ENCODE measurements around the gene MAP4K2. TPM values are rescaled to one million over a fixed set of nuclear protein-coding genes. Genes with fewer than 3 reads are reported as not detected.

MAP4K2 gene
- polyA plus RNA-seq, 4 donors = 9.2 to 13.6 (median 9.9) TPM

DNA sequence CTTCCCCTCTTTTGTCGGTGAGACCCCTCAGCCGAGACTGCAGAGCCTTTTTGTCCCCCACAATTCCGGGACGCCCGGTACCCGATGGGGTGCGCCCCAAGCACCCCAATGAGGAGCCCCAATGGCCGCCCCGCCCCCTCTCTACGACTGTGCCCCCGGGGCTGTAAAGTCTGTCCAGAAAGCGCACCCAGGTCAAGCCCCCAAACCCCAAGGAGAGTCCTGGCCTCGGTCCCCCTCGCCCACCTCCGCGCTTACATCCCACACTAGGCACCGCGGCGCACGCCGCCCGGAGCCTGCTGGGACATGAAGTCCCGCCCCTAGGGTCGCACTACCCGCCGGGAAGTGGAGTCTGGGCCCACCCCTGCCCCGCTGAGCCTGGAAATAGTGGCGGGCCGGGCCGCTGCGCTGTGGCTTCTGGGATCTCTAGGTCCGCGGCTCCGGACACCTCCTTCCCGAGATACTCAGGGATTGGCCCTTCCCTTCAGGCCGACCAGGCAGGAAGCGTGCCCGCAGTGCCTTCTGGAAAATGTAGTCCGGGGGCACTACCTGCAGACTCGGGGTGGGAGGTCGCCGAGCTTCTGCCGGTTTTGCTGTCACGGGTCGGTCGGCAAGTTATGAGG lies 7.4 kb upstream of the MAP4K2 start, which contains the start of gene MEN1:
MEN1 (minus strand) TSS at position 281 of the 620 bp plus-strand sequence. CDS start 442 bp downstream, outside the sequence.
- peak within 1 kb of the TSS; percentile 75 to 89 (median 84) for H3K27ac ChIP-seq (ENCODE audit: low read depth in 1 of 3, low read length in 2 of 3)
- H3K27me3 ChIP-seq (ENCODE audit: control insufficient read depth in 3 of 3, insufficient read depth in 3 of 3, low read length in 3 of 3) = no peaks in the 10 kb centered on the region
- peaks cover 0 to 6% (median 1%) of the 10 kb centered on the region in 3 donors for H3K4me1 ChIP-seq (ENCODE audit: control insufficient read depth in 3 of 3, insufficient read depth in 2 of 3, low read depth in 1 of 3, low read length in 2 of 3)
- H3K36me3 ChIP-seq (ENCODE audit: control insufficient read depth in 3 of 3, insufficient read depth in 2 of 3, low read depth in 1 of 3, low read length in 3 of 3) = peaks cover 0 to 27% (median 0%) of the 10 kb centered on the region in 3 donors
- no peaks in the 10 kb centered on the region for H3K9me3 ChIP-seq (ENCODE audit: control insufficient read depth in 2 of 2, insufficient read depth in 1 of 2, low read depth in 1 of 2, low read length in 1 of 2)
- 0% methylated on average over 44 to 46 of the region's 46 CpGs for WGBS, 3 donors
- H3K4me3 ChIP-seq (ENCODE audit: low read depth in 1 of 3, low read length in 3 of 3) = peak within 1 kb of the TSS; percentile 73 to 99 (median 87)
- DNase-seq (peak; percentile 95 to 97), FAIRE-seq (no peak)

DNA sequence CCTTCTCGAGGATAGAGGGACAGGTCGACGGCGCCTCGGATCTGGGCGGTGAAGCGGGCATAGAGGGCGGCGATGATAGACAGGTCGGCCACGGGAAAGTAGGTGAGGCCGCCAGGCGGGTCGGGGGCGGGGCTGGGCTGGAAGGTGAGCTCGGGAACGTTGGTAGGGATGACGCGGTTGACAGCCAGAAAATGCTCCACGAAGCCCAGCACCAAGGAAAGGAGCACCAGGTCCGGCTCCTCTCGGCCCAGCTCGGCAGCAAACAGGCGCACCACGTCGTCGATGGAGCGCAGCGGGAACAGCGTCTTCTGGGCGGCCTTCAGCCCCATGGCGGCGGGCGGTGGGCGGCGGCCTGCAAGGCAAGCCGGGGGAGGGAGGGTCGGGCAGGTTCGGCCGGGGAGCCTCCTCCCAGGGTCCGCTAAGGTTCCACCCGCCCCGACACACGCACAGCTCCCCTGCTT lies 6.8 kb upstream of the MAP4K2 start:
- peak; percentile 74 to 83 for DNase-seq
- peak overlapping the region; percentile 75 to 89 (median 84) for H3K27ac ChIP-seq (ENCODE audit: low read depth in 1 of 3, low read length in 2 of 3)
- peaks cover 0 to 33% (median 0%) of the 10 kb centered on the region in 3 donors for H3K36me3 ChIP-seq (ENCODE audit: control insufficient read depth in 3 of 3, insufficient read depth in 2 of 3, low read depth in 1 of 3, low read length in 3 of 3)
- no peak for FAIRE-seq
- H3K4me3 ChIP-seq (ENCODE audit: low read depth in 1 of 3, low read length in 3 of 3) = peak overlapping the region; percentile 73 to 99 (median 87)
- H3K4me1 ChIP-seq (ENCODE audit: control insufficient read depth in 3 of 3, insufficient read depth in 2 of 3, low read depth in 1 of 3, low read length in 2 of 3) = peaks cover 0 to 6% (median 1%) of the 10 kb centered on the region in 3 donors
- H3K27me3 ChIP-seq (ENCODE audit: control insufficient read depth in 3 of 3, insufficient read depth in 3 of 3, low read length in 3 of 3) = no peaks in the 10 kb centered on the region
- H3K9me3 ChIP-seq (ENCODE audit: control insufficient read depth in 2 of 2, insufficient read depth in 1 of 2, low read depth in 1 of 2, low read length in 1 of 2) = no peaks in the 10 kb centered on the region
- WGBS, 3 donors = 1 to 4% (median 2%) methylated on average over 33 to 44 of the region's 44 CpGs

GRCh38 chr11:64805481-64805880 lies 2.5 kb upstream of the MAP4K2 start:
- 90 to 96% (median 94%) methylated on average over 8 to 9 of the region's 9 CpGs for WGBS, 3 donors
- Histone ChIP-seq H3K27ac (ENCODE audit: low read depth in 1 of 3, low read length in 2 of 3) (no peak overlapping the region), H3K9me3 (ENCODE audit: control insufficient read depth in 2 of 2, insufficient read depth in 1 of 2, low read depth in 1 of 2, low read length in 1 of 2) (no peaks in the 10 kb centered on the region), H3K4me3 (ENCODE audit: low read depth in 1 of 3, low read length in 3 of 3) (no peak overlapping the region), H3K36me3 (ENCODE audit: control insufficient read depth in 3 of 3, insufficient read depth in 2 of 3, low read depth in 1 of 3, low read length in 3 of 3) (peaks cover 0 to 51% (median 0%) of the 10 kb centered on the region in 3 donors), H3K4me1 (ENCODE audit: control insufficient read depth in 3 of 3, insufficient read depth in 2 of 3, low read depth in 1 of 3, low read length in 2 of 3) (peaks cover 1 to 27% (median 4%) of the 10 kb centered on the region in 3 donors), H3K27me3 (ENCODE audit: control insufficient read depth in 3 of 3, insufficient read depth in 3 of 3, low read length in 3 of 3) (no peaks in the 10 kb centered on the region)
- FAIRE-seq (no peak), DNase-seq (no peak)

DNA sequence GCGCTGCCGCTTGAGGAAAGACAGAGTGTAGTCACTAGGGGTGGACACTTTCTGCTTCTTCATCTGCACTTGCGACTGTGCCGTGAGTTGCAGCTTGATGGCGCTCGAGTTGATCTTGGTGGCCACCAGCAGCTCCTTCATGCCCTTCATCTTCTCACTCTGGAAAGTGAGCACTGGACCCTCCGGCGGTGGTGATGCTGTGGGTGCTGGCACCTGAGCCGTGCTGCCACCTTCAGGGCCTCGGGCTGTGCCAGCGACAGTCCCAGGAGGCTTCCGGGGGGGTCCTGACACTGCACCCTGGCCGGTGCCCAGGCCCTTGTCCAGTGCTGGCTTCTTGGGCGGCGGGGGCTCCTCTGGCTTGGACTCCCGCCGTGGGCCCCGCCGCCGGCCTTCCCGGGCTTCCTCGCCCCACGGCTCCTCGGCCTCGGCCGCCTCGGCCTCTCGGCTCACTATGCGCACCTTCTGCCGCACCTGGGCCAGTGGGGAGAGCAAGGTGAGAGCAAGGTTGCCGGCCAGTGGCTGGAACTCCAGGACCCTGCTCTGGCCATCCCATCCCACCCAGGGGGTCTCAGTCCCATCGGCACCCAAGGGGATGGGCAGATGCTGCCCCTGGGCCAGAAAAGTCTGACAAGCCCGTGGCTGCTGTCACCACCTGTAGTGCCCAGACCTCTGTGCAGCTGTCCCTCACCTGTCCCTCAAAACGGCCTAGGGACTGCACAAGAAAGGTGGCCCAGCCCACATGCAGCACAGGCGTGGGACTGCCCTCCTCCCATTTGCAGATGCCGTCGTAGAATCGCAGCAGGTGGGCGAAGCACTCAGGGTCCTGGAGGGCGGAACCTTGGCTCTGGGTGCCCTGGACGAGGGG lies 1.6 kb upstream of the MAP4K2 start:
- DNase-seq (no peak), FAIRE-seq (no peak)
- Histone ChIP-seq H3K4me3 (ENCODE audit: low read depth in 1 of 3, low read length in 3 of 3) (no peak overlapping the region), H3K36me3 (ENCODE audit: control insufficient read depth in 3 of 3, insufficient read depth in 2 of 3, low read depth in 1 of 3, low read length in 3 of 3) (peaks cover 0 to 59% (median 0%) of the 10 kb centered on the region in 3 donors), H3K27ac (ENCODE audit: low read depth in 1 of 3, low read length in 2 of 3) (peak overlapping the region in 1 of 3 donors; percentile 89), H3K4me1 (ENCODE audit: control insufficient read depth in 3 of 3, insufficient read depth in 2 of 3, low read depth in 1 of 3, low read length in 2 of 3) (peaks cover 1 to 26% (median 4%) of the 10 kb centered on the region in 3 donors), H3K27me3 (ENCODE audit: control insufficient read depth in 3 of 3, insufficient read depth in 3 of 3, low read length in 3 of 3) (no peaks in the 10 kb centered on the region), H3K9me3 (ENCODE audit: control insufficient read depth in 2 of 2, insufficient read depth in 1 of 2, low read depth in 1 of 2, low read length in 1 of 2) (no peaks in the 10 kb centered on the region)
- 91 to 94% (median 94%) methylated on average over 35 to 41 of the region's 41 CpGs for WGBS, 3 donors

DNA sequence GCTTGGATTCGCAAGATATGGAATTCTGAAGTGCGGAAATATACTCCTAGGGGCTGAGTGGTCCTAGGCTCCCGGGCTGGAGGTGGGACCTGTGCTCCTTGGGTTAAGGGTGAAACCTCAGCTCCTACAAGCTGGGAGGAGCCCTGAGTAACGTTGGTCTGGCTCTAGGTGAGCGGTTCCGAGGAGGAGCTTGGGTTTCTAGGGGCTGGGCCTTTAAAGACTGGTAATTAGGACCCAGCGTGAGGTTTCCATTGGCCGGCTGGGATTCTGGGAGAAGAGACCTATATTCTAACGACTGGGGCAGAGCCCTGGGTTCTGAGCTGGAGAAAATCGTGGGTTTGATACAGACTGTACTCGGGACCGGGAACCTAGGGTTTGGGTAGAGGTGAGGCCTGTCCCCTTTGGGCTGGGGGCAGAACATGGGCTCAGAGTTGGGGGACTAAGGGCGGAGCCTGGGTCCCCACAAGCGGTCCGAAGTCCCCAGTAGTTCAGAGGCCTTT lies 882 bp upstream of the MAP4K2 start:
- Histone ChIP-seq H3K27ac (ENCODE audit: low read depth in 1 of 3, low read length in 2 of 3) (peak overlapping the region; percentile 27 to 89 (median 83)), H3K36me3 (ENCODE audit: control insufficient read depth in 3 of 3, insufficient read depth in 2 of 3, low read depth in 1 of 3, low read length in 3 of 3) (peaks cover 0 to 66% (median 0%) of the 10 kb centered on the region in 3 donors), H3K4me1 (ENCODE audit: control insufficient read depth in 3 of 3, insufficient read depth in 2 of 3, low read depth in 1 of 3, low read length in 2 of 3) (peaks cover 0 to 21% (median 4%) of the 10 kb centered on the region in 3 donors), H3K27me3 (ENCODE audit: control insufficient read depth in 3 of 3, insufficient read depth in 3 of 3, low read length in 3 of 3) (no peaks in the 10 kb centered on the region), H3K4me3 (ENCODE audit: low read depth in 1 of 3, low read length in 3 of 3) (peak overlapping the region in 2 of 3 donors; percentile 66 to 67), H3K9me3 (ENCODE audit: control insufficient read depth in 2 of 2, insufficient read depth in 1 of 2, low read depth in 1 of 2, low read length in 1 of 2) (no peaks in the 10 kb centered on the region)
- DNase-seq (no peak), FAIRE-seq (no peak)
- WGBS, 3 donors = 39 to 42% (median 40%) methylated on average over 15 of the region's 15 CpGs

GRCh38 chr11:64802370-64803157 lies 450 bp downstream of the MAP4K2 start:
- Histone ChIP-seq H3K9me3 (ENCODE audit: control insufficient read depth in 2 of 2, insufficient read depth in 1 of 2, low read depth in 1 of 2, low read length in 1 of 2) (no peaks in the 10 kb centered on the region), H3K4me1 (ENCODE audit: control insufficient read depth in 3 of 3, insufficient read depth in 2 of 3, low read depth in 1 of 3, low read length in 2 of 3) (peaks cover 0 to 21% (median 4%) of the 10 kb centered on the region in 3 donors), H3K4me3 (ENCODE audit: low read depth in 1 of 3, low read length in 3 of 3) (peak overlapping the region; percentile 50 to 66 (median 54)), H3K27me3 (ENCODE audit: control insufficient read depth in 3 of 3, insufficient read depth in 3 of 3, low read length in 3 of 3) (no peaks in the 10 kb centered on the region), H3K36me3 (ENCODE audit: control insufficient read depth in 3 of 3, insufficient read depth in 2 of 3, low read depth in 1 of 3, low read length in 3 of 3) (peaks cover 0 to 64% (median 0%) of the 10 kb centered on the region in 3 donors), H3K27ac (ENCODE audit: low read depth in 1 of 3, low read length in 2 of 3) (peak overlapping the region; percentile 9 to 53 (median 48))
- 8 to 12% (median 12%) methylated on average over 32 to 54 of the region's 54 CpGs for WGBS, 3 donors
- FAIRE-seq (no peak), DNase-seq (no peak)

DNA sequence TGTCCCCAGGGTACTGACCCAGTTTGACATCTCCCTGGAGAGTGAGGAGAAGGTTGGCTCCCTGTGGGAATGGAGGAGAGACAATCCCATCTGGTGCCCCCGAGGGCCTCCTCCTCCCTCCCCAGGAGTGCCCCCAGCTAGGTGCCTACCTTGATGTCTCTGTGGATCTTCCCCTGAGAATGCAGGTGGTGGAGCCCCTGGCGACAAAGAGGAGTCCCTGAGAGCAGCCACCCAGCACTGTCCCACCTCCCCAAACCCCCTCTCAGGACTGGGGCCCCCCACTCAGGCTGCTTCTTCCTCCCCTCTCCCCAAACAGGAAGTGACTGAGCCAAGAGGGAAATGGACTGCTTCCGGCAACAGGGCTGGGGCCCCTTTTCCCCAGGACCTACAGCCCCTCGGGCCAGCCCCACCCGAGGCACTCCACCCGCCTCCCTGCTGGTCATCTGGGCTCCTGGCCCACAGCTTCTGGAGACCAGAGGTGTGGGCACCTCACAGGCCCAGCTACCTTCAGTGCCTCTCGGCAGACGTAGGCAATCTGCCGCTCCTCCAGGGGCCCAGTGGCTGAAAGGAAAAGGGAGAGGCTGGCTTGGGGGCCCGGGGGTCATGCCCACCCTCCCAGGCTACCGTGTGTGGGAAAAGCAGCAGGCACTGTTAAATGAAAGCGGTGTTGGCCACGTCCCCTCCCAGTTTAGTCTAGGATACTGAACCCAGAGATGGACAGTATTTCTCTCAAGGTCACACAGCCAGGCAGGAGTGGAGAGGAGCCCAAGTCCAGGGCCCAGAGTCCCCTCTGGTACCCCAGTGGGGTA lies 1.2 kb downstream of the MAP4K2 start:
- Histone ChIP-seq H3K4me1 (ENCODE audit: control insufficient read depth in 3 of 3, insufficient read depth in 2 of 3, low read depth in 1 of 3, low read length in 2 of 3) (peaks cover 0 to 21% (median 4%) of the 10 kb centered on the region in 3 donors), H3K36me3 (ENCODE audit: control insufficient read depth in 3 of 3, insufficient read depth in 2 of 3, low read depth in 1 of 3, low read length in 3 of 3) (peaks cover 0 to 63% (median 0%) of the 10 kb centered on the region in 3 donors), H3K27ac (ENCODE audit: low read depth in 1 of 3, low read length in 2 of 3) (peak overlapping the region in 2 of 3 donors; percentile 15 to 53), H3K4me3 (ENCODE audit: low read depth in 1 of 3, low read length in 3 of 3) (peak overlapping the region in 1 of 3 donors; percentile 54), H3K27me3 (ENCODE audit: control insufficient read depth in 3 of 3, insufficient read depth in 3 of 3, low read length in 3 of 3) (no peaks in the 10 kb centered on the region), H3K9me3 (ENCODE audit: control insufficient read depth in 2 of 2, insufficient read depth in 1 of 2, low read depth in 1 of 2, low read length in 1 of 2) (no peaks in the 10 kb centered on the region)
- FAIRE-seq (no peak), DNase-seq (no peak)
- 45 to 77% (median 62%) methylated on average over 10 to 13 of the region's 13 CpGs for WGBS, 3 donors

All from small intestine (tissue), 7 donors.